Tibial nerve (tissue), 4 donors: ENCODE results near the gene HOXA4. TPM values are rescaled to one million over a fixed set of nuclear protein-coding genes. Genes with fewer than 3 reads are reported as not detected.

Experiments
- DNase-seq, 2 donors: peaks; one replicate each; pipeline ENCODE4 v3.0.0-alpha.2; 2019; ENCODE audit warnings: low spot score in 2 of 2
- H3K27ac ChIP-seq, 4 donors: fragments of 200-600 bp; sonication (generic) in 3 of 4; one replicate each; pipeline ENCODE4 v1.5.1; 2017 to 2019; ENCODE audit warnings: mild to moderate bottlenecking in 1 of 4
- H3K27me3 ChIP-seq, 2 donors: fragments of 200-600 bp; sonication (generic) in 1 of 2; one replicate each; pipeline versions ENCODE4 v1.5.1 to v1.6.0; 2017 to 2019
- H3K36me3 ChIP-seq, 3 donors: fragments of 200-600 bp; sonication (generic); one replicate each; pipeline ENCODE4 v1.5.1; 2018 to 2019
- H3K4me1 ChIP-seq, 4 donors: fragments of 200-600 bp; sonication (generic) in 3 of 4; one replicate each; pipeline ENCODE4 v1.5.1; 2017 to 2019
- H3K4me3 ChIP-seq, 4 donors: fragments of 200-600 bp; sonication (generic) in 3 of 4; one replicate each; pipeline ENCODE4 v1.5.1; 2017 to 2019; ENCODE audit warnings: mild to moderate bottlenecking in 1 of 4, moderate library complexity in 1 of 4
- H3K9me3 ChIP-seq, 4 donors: fragments of 200-600 bp; sonication (generic) in 3 of 4; one replicate each; pipeline ENCODE4 v1.5.1; 2017 to 2019
- EP300 ChIP-seq, 2 donors: sonication (generic); formaldehyde crosslinking; IDR thresholded peaks; one replicate each; pipeline ENCODE4 v1.6.1; 2017; ENCODE audit warnings: antibody characterized with exemption in 2 of 2, mild to moderate bottlenecking in 1 of 2
- POLR2A ChIP-seq, 2 donors: fragments of 450-650 bp; IDR thresholded peaks; one replicate each; pipeline ENCODE4 v1.6.1; 2017; ENCODE audit warnings: antibody characterized with exemption in 2 of 2, mild to moderate bottlenecking in 2 of 2, moderate library complexity in 2 of 2
- WGBS, 2 donors: methylation state at CpG; one replicate each; pipeline ENCODE4 v1.1.5; 2018; 5-methylcytosine and 5-hydroxymethylcytosine counted together
- total RNA-seq, 4 donors: library from RNA; depleted of rRNA; stranded (reverse); fragments of >200 nt; gene quantifications; one replicate each; pipeline ENCODE4 v1.1.0, GENCODE V29; 2016
- TF ChIP-seq, protein P1 (sequence below), 5 experiments: fragments of 200-600 bp in 3 of 5; fragments of 450-650 bp in 2 of 5; sonication (generic) in 3 of 5; IDR thresholded peaks; one replicate each; pipeline ENCODE4 v1.5.1; 2016 to 2019; ENCODE audit warnings: antibody characterized with exemption in 5 of 5, mild to moderate bottlenecking in 3 of 5, moderate library complexity in 2 of 5

HOXA4 gene
- total RNA-seq, 4 donors from 2014 or later = 4.4 to 6.3 (median 4.7) TPM

DNA sequence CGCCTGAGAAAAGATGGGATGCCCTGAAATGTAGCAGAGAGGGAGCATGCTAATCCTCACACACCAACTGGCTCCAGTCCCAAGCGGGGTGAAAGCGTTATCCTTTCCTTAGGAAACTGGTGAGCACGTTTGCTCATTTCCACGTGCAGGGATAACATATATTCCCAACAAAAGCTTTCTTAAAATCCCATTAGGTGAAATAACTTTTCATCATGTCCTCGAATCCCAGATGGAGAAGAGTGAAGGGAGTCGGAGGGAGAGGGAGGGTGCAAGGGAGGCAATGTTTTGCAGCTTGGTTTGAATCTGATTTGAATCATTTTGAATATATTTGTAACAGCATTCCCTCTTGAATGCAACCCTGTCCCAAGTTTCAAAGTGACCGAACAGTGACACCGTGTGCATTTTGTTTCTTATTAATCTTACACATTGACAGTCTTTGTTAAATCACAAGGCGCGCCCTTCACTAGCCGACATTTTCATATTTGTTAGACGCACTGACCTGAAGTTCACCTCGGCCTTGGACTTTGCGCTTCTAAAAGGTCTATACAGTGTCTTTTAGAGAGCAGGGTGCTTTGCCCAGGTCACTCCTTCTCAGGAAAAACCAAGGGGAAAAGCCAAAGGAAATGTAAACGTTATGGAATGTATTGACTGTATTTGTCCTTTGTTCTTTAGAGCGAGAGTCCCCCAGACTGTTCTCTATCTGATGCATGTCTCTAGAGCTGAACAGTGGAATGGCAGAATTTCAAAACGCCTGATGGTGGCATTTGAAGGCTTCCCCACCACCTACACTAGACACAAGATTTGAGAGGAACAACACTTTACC, 3.1 kb upstream of the HOXA4 start:
- 47 to 53% methylated on average over 18 of the region's 18 CpGs for WGBS, 2 donors
- peak overlapping the region in 3 of 4 donors; percentile 6 to 57 (median 34) for H3K27ac ChIP-seq
- no peaks in the 10 kb centered on the region for H3K36me3 ChIP-seq
- DNase-seq = no peak
- H3K4me3 ChIP-seq = no peak overlapping the region
- TF ChIP-seq EP300 (IDR thresholded peaks at IDR 0.05) (no peak), POLR2A (IDR thresholded peaks at IDR 0.05) (no peak)
- TF ChIP-seq, protein P1, sequence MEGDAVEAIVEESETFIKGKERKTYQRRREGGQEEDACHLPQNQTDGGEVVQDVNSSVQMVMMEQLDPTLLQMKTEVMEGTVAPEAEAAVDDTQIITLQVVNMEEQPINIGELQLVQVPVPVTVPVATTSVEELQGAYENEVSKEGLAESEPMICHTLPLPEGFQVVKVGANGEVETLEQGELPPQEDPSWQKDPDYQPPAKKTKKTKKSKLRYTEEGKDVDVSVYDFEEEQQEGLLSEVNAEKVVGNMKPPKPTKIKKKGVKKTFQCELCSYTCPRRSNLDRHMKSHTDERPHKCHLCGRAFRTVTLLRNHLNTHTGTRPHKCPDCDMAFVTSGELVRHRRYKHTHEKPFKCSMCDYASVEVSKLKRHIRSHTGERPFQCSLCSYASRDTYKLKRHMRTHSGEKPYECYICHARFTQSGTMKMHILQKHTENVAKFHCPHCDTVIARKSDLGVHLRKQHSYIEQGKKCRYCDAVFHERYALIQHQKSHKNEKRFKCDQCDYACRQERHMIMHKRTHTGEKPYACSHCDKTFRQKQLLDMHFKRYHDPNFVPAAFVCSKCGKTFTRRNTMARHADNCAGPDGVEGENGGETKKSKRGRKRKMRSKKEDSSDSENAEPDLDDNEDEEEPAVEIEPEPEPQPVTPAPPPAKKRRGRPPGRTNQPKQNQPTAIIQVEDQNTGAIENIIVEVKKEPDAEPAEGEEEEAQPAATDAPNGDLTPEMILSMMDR (IDR thresholded peaks at IDR 0.05) = no peak
- H3K9me3 ChIP-seq = no peaks in the 10 kb centered on the region
- peaks cover 0 to 61% of the 10 kb centered on the region in 2 donors for H3K27me3 ChIP-seq
- peaks cover 0 to 83% (median 22%) of the 10 kb centered on the region in 4 donors for H3K4me1 ChIP-seq

DNA sequence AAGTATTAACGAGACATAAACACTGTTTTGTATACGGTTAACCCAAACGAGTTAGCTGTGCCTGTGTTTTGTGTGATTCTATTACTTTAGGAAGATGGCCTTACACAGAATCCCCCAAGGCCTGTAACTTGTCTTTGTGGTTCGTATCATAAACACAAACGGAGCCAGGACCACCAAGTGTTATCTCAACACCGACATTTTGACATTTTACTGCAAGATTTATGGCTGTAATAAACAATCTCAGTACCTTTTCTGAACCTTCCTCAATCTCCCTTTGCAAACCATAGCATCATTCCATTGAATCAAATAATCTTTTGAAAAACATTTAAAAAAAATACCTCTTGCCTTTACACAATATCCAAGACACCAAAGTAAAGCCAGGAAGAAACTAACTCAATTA, 2.4 kb upstream of the HOXA4 start:
- Histone ChIP-seq H3K27ac (no peak overlapping the region), H3K4me1 (peaks cover 0 to 83% (median 22%) of the 10 kb centered on the region in 4 donors)

GRCh38 chr7:27132214-27132613, 1.7 kb upstream of the HOXA4 start:
- Histone ChIP-seq H3K27me3 (peaks cover 0 to 66% of the 10 kb centered on the region in 2 donors), H3K4me1 (peaks cover 0 to 84% (median 20%) of the 10 kb centered on the region in 4 donors), H3K4me3 (no peak overlapping the region), H3K9me3 (no peaks in the 10 kb centered on the region), H3K36me3 (no peaks in the 10 kb centered on the region), H3K27ac (no peak overlapping the region)
- no peak for DNase-seq
- TF ChIP-seq POLR2A (IDR thresholded peaks at IDR 0.05) = no peak
- TF ChIP-seq, protein P1 (IDR thresholded peaks at IDR 0.05) = no peak
- TF ChIP-seq EP300 (IDR thresholded peaks at IDR 0.05) = no peak
- 82 to 85% methylated on average over 2 of the region's 2 CpGs for whole genome bisulfite sequencing, 2 donors

More for the DNA sequence above, 2.4 kb upstream of the HOXA4 start:
- DNase-seq = no peak
- no peaks in the 10 kb centered on the region for H3K9me3 ChIP-seq
- no peaks in the 10 kb centered on the region for H3K36me3 ChIP-seq
- H3K4me3 ChIP-seq = no peak overlapping the region
- TF ChIP-seq EP300 (IDR thresholded peaks at IDR 0.05) = no peak
- TF ChIP-seq, protein P1 (IDR thresholded peaks at IDR 0.05) = no peak
- TF ChIP-seq POLR2A (IDR thresholded peaks at IDR 0.05) = no peak
- WGBS, 2 donors = 59 to 60% methylated on average over 6 of the region's 6 CpGs
- H3K27me3 ChIP-seq = peaks cover 0 to 61% of the 10 kb centered on the region in 2 donors

DNA sequence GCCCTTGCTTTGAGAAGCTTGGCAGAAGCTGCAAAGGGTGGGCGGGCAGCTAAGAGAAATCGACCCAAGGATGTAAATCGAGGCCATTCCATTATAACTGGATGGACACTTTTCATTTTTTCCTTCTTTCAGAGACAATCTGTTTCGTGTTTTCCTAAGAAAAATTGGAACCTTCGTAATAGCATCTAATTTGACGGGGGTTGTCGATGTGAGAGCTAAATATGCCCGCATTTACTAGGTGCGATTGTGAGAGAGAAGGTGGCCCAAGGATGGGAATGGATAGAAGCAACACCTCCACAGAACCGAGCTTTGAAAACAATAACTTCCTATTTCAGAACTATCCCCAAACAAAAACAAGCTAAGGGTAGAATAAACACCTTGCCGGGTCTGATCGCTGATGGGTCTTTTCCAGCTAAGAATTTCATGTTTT, 848 bp upstream of the HOXA4 start:
- Histone ChIP-seq H3K27me3 (peaks cover 0 to 64% of the 10 kb centered on the region in 2 donors), H3K9me3 (no peaks in the 10 kb centered on the region), H3K36me3 (no peaks in the 10 kb centered on the region), H3K4me1 (peaks cover 0 to 79% (median 16%) of the 10 kb centered on the region in 4 donors), H3K4me3 (peak overlapping the region; percentile 51 to 76 (median 64)), H3K27ac (peak overlapping the region in 3 of 4 donors; percentile 56 to 90 (median 84))
- TF ChIP-seq POLR2A (IDR thresholded peaks at IDR 0.05) (no peak), EP300 (IDR thresholded peaks at IDR 0.05) (no peak)
- TF ChIP-seq, protein P1 (IDR thresholded peaks at IDR 0.05) = no peak
- DNase-seq = no peak
- 37 to 44% methylated on average over 12 of the region's 12 CpGs for WGBS, 2 donors
